KOPT-K1 (cell line): ENCODE measurements around the gene FBXO11.
"Not testable (repeated sequence)": the region's sequence is repeated elsewhere in the genome, so short reads cannot be mapped to it uniquely, and the experiment has no call there.

ENCODE experiments used
- H3K27ac ChIP-seq: fragments of 200-600 bp; sonication (generic); 2 replicates; pipeline ENCODE4 v1.5.1; 2016; ENCODE audit warnings: antibody characterized with exemption, mild to moderate bottlenecking, low read depth, low read length; ENCODE audit not compliant: poor library complexity, severe bottlenecking
- H3K36me3 ChIP-seq: fragments of 200-600 bp; sonication (generic); 2 replicates; pipeline ENCODE4 v1.5.1; 2017; ENCODE audit warnings: antibody characterized with exemption, mild to moderate bottlenecking, low read length, moderate library complexity; ENCODE audit not compliant: insufficient read depth
- H3K9me3 ChIP-seq: fragments of 200-600 bp; sonication (generic); 2 replicates; pipeline ENCODE4 v1.5.1; 2017; ENCODE audit warnings: antibody characterized with exemption, low read length, mild to moderate bottlenecking; ENCODE audit not compliant: insufficient read depth, poor library complexity, severe bottlenecking

The FBXO11 gene

DNA sequence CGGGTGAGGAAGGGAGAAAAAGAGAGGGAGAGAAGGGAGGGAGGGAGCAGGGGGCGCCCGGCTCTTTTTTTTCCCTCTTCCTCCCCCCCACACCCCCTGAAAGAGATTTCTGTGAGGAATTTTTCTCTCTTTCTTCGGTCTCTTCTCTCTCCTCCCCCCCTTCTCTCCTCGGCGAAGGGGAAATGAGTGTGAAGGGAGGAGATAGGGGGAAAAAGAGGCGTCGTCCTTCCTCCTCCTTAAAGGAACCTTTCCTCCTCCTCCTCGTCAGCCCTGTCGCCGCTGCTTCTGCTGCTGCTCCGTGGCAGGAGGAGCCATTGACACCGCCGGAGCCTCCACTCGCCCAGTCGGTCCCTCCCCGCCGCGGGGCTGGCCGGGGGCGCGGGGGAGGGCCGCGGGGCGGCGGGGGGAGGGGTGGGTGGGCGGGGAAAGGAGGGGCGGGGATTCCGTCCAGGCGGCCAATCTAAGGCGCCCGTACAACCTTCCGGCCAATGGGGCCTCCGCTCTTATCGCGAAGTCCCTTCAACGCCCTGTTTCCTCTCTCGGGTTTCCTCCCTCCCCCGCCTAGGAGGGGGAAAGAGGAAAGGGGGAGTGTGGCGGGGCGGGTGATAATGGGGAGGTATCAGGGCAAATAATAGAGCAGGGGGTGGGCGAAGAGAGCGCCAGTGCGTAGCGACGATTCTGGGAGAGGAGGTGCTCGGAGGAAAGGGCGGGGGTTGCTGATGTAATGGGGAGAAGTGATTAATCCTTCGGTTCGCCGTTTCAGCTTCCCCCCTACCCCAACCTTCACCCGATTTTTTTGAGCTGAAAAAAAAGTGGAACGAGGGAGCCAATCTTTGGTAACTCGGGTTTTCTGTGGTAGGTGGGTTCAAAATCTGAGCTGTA is at the start of gene FBXO11:
Gene FBXO11, minus strand, starts transcription at position 342 of the 882 bp plus-strand sequence. CDS start 778 bp downstream, outside the sequence.
- Histone ChIP-seq H3K36me3 (no peaks in the 10 kb centered on the region), H3K9me3 (no peaks in the 10 kb centered on the region), H3K27ac (peak within 1 kb of the TSS; percentile 90)

DNA sequence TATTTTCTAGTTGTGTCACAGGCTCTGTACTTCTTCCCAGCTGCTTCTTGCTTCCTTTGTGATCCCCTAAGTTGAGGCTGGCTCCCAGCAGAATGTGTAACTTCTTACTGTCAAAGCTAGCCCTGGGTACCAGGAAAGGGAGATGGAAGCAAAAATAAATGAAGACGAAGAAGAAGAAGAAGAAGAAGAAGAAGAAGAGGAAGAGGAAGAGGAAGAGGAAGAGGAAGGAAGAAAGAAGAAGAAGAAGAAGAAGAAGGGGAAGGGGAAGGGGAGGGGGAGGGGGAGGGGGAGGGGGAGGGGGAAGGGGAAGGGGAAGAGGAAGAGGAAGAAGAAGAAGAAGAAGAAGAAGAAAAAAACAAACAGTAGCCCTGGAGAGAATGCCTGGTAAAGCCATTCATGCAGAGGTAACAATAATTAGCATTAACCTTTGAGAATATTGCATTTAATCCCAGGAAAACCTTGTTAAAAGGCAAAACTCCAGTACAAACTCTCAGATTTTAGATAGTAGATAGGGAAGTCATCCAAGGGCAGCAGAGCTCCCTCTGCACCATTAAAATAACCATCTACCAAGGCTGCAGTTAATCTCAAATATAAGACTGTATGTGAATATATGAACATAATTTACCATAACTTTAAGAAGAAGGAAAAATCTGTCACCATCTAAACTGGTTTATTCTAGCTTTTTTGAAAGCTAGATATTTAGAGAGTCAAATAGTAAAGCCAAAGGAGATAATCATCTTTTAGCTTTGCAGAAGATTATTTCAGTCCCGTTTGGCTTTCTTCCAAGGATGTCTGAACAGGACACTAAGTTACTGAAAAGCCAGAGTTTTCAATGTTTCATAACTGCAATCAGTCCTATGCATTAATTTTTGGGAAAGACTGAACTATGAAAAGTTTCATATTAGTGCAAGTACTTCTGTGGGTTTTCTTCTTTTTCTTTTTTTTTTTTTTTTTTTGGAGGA is 44.3 kb upstream of the FBXO11 start:
- Histone ChIP-seq H3K9me3 (no peaks in the 10 kb centered on the region), H3K36me3 (no peaks in the 10 kb centered on the region), H3K27ac (no peak overlapping the region)

- Histone ChIP-seq H3K27ac (no peak overlapping the region), H3K9me3 (no peaks in the 10 kb centered on the region), H3K36me3 (no peaks in the 10 kb centered on the region)
Observed at GRCh38 chr2:47946593-47946992, 40.3 kb upstream of the FBXO11 start.

DNA sequence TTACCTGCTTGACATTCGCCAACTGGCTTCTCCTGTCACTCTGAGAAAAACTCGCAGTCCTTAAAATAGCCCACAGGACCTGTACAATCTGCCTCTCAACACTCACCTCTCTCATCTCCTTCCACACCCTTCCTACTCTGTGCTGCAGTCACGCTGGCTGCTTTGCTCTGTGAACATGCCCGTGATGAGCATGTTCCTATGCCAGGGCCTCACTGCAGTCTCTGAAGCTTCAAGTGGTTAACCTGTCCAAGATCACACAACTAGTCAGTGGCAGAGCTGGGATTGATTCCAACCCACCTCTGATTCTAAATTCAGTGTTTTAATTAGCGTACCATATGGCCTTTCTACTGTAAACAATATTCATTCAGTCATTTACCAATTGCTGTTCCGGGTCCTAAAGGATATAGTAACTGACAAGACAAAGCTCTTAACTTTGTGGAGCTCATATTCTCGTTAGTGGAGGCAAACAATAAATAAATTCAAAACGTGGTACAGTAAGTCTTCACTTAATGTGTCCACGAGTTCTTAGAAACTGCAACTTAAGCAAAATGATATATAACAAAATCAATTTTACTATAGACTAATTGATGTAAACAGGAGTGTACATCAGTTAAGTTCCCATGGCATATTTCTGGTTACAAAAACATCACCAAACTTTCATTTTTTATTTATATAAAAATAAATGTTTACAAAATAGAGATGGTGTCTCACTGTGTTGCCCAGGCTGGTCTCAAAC is 38.9 kb upstream of the FBXO11 start:
- Histone ChIP-seq H3K36me3 (no peaks in the 10 kb centered on the region), H3K27ac (no peak overlapping the region), H3K9me3 (no peaks in the 10 kb centered on the region)

DNA sequence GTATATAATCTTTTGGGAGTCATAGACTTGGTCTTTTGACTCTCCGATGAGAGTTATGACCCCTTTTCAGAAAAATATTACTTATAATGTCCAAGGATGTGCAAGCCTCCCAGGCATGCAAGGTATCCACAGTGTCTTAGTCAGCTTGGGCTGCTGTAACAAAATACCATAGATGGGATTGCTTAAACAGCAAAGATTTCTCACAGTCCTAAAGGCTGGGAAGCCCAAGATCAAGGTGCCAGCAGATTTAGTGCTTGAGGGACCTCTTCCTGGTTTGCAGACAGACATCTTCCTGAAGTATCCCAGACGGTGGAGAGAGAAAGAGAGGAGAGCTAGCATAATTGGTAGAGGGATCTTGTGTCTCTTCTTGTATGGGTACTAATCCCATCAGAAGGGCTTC is 35.6 kb upstream of the FBXO11 start:
- H3K9me3 ChIP-seq = no peaks in the 10 kb centered on the region
- no peak overlapping the region for H3K27ac ChIP-seq
- no peaks in the 10 kb centered on the region for H3K36me3 ChIP-seq

DNA sequence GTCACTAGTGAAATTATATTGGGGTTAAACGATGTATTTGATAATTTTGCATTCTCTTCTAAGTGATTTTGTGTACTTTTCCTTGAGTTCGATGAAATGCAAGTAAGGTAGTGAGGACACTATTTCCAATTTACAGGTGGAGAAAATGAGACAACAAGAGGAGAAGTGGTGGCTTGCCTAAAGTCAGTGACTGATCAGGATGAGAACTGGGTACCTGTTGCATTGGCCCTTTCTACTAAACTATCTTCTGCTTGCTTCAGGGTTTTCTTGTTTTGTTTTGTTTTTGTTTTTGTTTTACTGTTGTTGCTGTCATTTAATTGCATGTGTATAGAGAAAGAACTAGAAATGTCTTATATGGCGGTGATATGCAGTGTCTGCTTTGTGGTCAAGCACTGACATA is 31.4 kb upstream of the FBXO11 start:
- Histone ChIP-seq H3K36me3 (no peaks in the 10 kb centered on the region), H3K9me3 (no peaks in the 10 kb centered on the region), H3K27ac (no peak overlapping the region)

- no peak overlapping the region for H3K27ac ChIP-seq
- H3K9me3 ChIP-seq = no peaks in the 10 kb centered on the region
- no peaks in the 10 kb centered on the region for H3K36me3 ChIP-seq
Observed at GRCh38 chr2:47935071-47935470, 28.8 kb upstream of the FBXO11 start.

DNA sequence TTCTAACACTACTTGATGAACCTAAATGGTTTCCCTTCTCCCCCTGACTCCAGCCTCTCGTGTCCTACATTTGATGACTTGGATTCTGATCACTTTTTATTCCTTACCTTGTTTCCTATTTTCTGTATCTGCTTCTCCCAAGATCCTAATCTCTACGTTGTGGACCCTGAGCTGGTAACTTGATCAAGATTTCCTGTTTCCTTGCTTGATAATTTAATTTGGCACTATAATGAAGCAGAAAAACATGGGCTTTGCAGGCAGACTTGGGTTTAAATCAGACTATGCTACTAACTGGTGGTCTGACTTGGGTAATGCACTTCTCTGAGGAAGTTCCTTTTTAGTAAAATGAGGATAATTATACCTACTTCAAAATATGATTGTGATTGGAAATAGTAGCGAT is 11.7 kb upstream of the FBXO11 start:
- H3K27ac ChIP-seq = no peak overlapping the region
- H3K36me3 ChIP-seq = no peaks in the 10 kb centered on the region
- H3K9me3 ChIP-seq = no peaks in the 10 kb centered on the region

- Histone ChIP-seq H3K9me3 (no peaks in the 10 kb centered on the region), H3K27ac (no peak overlapping the region), H3K36me3 (no peaks in the 10 kb centered on the region)
Observed at GRCh38 chr2:47917276-47917961, 11.1 kb upstream of the FBXO11 start.

DNA sequence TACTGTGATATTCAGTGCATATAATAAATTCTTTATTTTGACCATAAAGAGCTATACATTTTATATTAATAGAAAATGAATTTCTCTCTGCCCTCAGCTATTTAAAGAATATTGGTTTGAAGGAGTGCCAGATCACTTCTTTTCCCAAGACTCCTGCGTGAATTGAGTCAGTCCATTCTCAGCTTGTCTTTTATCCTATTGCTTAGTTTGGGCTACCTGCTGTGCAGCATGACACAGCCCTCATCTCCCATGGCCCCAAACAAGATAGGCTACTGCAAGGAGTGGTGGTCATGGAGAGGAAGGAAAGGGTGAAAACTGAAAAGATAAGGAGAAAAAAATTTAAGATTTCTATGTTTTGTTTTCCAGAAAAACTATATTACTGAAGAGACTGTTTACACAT is 10.1 kb upstream of the FBXO11 start:
- Histone ChIP-seq H3K9me3 (no peaks in the 10 kb centered on the region), H3K36me3 (no peaks in the 10 kb centered on the region), H3K27ac (no peak overlapping the region)

DNA sequence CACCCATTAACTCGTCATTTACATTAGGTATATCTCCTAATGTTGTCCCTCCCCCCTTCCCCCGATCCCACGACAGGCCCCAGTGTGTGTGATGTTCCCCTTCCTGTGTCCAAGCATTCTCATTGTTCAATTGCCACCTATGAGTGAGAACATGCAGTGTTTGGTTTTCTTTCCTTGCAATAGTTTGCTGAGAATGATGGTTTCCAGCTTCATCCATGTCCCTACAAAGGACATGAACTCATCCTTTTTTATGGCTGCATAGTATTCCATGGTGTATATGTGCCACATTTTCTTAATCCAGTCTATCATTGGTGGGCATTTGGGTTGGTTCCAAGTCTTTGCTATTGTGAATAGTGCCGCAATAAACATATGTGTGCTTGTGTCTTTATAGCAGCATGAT is 4.4 kb upstream of the FBXO11 start:
- not testable (repeated sequence) for H3K9me3 ChIP-seq, H3K27ac ChIP-seq, H3K36me3 ChIP-seq

- Histone ChIP-seq H3K27ac (no peak overlapping the region), H3K36me3 (no peaks in the 10 kb centered on the region), H3K9me3 (no peaks in the 10 kb centered on the region)
Observed at GRCh38 chr2:47908682-47909081, 2.4 kb upstream of the FBXO11 start.

DNA sequence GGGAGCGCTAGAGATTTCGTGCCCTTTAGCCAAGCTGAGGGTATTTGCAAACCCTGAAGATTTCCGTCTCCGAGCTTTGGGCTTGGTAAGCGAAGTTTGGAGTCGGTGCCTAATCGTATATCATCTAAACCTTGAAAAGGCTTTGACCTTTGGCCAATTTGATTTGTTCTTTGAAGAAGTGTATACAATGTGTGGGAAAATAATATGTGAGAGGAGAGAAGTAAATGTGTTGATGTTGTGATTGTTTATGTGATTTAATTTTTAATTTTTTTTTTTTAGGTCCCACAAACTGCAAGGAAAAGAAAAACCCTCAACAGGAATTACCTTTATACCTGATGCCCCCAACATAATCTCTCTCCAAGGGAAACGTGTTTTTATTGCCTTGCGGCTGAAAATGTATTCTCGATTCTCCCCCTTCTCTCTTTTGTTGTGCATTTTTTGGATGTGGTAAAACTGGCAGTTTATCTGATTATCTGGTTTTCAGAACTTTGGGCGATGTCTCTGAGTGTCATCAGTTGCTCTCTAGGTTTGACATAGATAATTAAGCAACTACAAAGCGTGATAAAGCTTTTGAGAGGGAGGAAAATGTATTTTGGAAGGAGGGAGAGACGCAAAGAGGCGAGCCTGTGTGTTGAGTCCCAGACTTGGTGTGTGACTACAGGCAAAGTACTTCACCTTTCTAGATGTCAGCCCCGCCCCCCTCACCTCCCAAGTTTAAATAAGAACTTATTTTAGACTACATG is 912 bp upstream of the FBXO11 start:
- Histone ChIP-seq H3K27ac (peak overlapping the region; percentile 90), H3K9me3 (no peaks in the 10 kb centered on the region), H3K36me3 (no peaks in the 10 kb centered on the region)
